A549 (cell line): Measurements from ENCODE around the gene MVD.

Experiments
- CEBPB ChIP-seq, 2 experiments: fragments of >200 bp in 1 of 2; sonication (Bioruptor Twin) in 1 of 2; formaldehyde crosslinking in 1 of 2; IDR thresholded peaks; 2 replicates each; pipeline ENCODE4 v1.6.1; 2012 to 2016
- CHD4 ChIP-seq: fragments of 200-600 bp; sonication (generic); IDR thresholded peaks from 2 replicates; pipeline ENCODE4 v1.6.1; 2016; ENCODE audit warnings: antibody characterized with exemption, mild to moderate bottlenecking, borderline replicate concordance
- CTCF ChIP-seq: fragments of >200 bp; sonication (Bioruptor Twin); formaldehyde crosslinking; IDR thresholded peaks from 3 replicates; pipeline ENCODE4 v1.5.1; 2016
- PHF8 ChIP-seq: fragments of 200-600 bp; sonication (generic); IDR thresholded peaks from 2 replicates; pipeline ENCODE4 v1.6.1; 2016; ENCODE audit warnings: low read depth, mild to moderate bottlenecking, antibody characterized with exemption, moderate library complexity, borderline replicate concordance
- POLR2A ChIP-seq: IDR thresholded peaks from 2 replicates; pipeline ENCODE4 v1.6.1; 2012; ENCODE audit warnings: mild to moderate bottlenecking, low read length
- RFX5 ChIP-seq: fragments of 450-650 bp; IDR thresholded peaks from 2 replicates; pipeline ENCODE4 v1.7.1; 2014; ENCODE audit warnings: antibody characterized with exemption, mild to moderate bottlenecking, moderate library complexity
- USF2 ChIP-seq: fragments of 450-650 bp; IDR thresholded peaks from 2 replicates; pipeline ENCODE4 v1.6.1; 2014; ENCODE audit warnings: antibody characterized with exemption
- ZFP36 ChIP-seq: fragments of 450-650 bp; IDR thresholded peaks from 2 replicates; pipeline ENCODE4 v1.6.1; 2014; ENCODE audit warnings: borderline replicate concordance; ENCODE audit not compliant: partially characterized antibody
- ZSCAN20 ChIP-seq: fragments of 250-450 bp; sonication (Bioruptor Pico); IDR thresholded peaks from 2 replicates; pipeline ENCODE4 v1.8.0; 2022; ENCODE audit warnings: mild to moderate bottlenecking, moderate library complexity

GRCh38 chr16:88614818-88615580, 47.9 kb downstream of the MVD start:
- TF ChIP-seq ZFP36 (no peak), RFX5 (no peak), CTCF (no peak), PHF8 (no peak), USF2 (no peak), ZSCAN20 (CRISPR knock-in tag) (no peak), CEBPB (IDR thresholded peaks at IDR 0.05) (no peak), CHD4 (no peak), POLR2A (no peak)
